ENCODE data around the gene BAG5.

Gene BAG5

GRCh38 chr14:103568952-103569351 is 6.5 kb upstream of the BAG5 start:
- in situ Hi-C loops (cut with HindIII; ENCODE audit: low sequenced_read_pairs): no loop called here

- in situ Hi-C loops (cut with HindIII; ENCODE audit: low sequenced_read_pairs): no loop called here
These were observed 1.5 kb upstream of the BAG5 start for GRCh38 chr14:103563844-103564505.

- in situ Hi-C loops (cut with HindIII; ENCODE audit: low sequenced_read_pairs): no loop called here
These were observed 766 bp upstream of the BAG5 start for GRCh38 chr14:103563226-103563620.

- in situ Hi-C loops (cut with HindIII; ENCODE audit: low sequenced_read_pairs): no loop called here
These were observed 353 bp downstream of the BAG5 start for GRCh38 chr14:103562179-103562428.

- in situ Hi-C loops (cut with HindIII; ENCODE audit: low sequenced_read_pairs): no loop called here
These were observed 877 bp downstream of the BAG5 start for GRCh38 chr14:103561381-103562178.

GRCh38 chr14:103560691-103561090 is 1.8 kb downstream of the BAG5 start:
- in situ Hi-C loops (cut with HindIII; ENCODE audit: low sequenced_read_pairs): no loop called here

GRCh38 chr14:103559766-103560165 is 2.7 kb downstream of the BAG5 start:
- in situ Hi-C loops (cut with HindIII; ENCODE audit: low sequenced_read_pairs): no loop called here

GRCh38 chr14:103558071-103558882 is 4.2 kb downstream of the BAG5 start:
- in situ Hi-C loops (cut with HindIII; ENCODE audit: low sequenced_read_pairs): no loop called here

GRCh38 chr14:103556946-103557758 is 5.3 kb downstream of the BAG5 start:
- in situ Hi-C loops (cut with HindIII; ENCODE audit: low sequenced_read_pairs): no loop called here

- in situ Hi-C loops (cut with HindIII; ENCODE audit: low sequenced_read_pairs): no loop called here
These were observed 6.7 kb downstream of the BAG5 start for GRCh38 chr14:103555559-103556337.

- in situ Hi-C loops (cut with HindIII; ENCODE audit: low sequenced_read_pairs): loop anchor here (5.0 kb wide), 1 partner anchor 41 kb away; no protein-coding TSS in a partner anchor
These were observed 9.6 kb downstream of the BAG5 start for GRCh38 chr14:103552846-103553210.

GRCh38 chr14:103552011-103552845 is 10.2 kb downstream of the BAG5 start:
- in situ Hi-C loops (cut with HindIII; ENCODE audit: low sequenced_read_pairs): loop anchor here (5.0 kb wide), 1 partner anchor 40 kb away; no protein-coding TSS in a partner anchor

- in situ Hi-C loops (cut with HindIII; ENCODE audit: low sequenced_read_pairs): loop anchor here (5.0 kb wide), 1 partner anchor 39 kb away; no protein-coding TSS in a partner anchor
These were observed 11.1 kb downstream of the BAG5 start for GRCh38 chr14:103551338-103551762.

- in situ Hi-C loops (cut with HindIII; ENCODE audit: low sequenced_read_pairs): loop anchor here (5.0 kb wide), 1 partner anchor 38 kb away; no protein-coding TSS in a partner anchor
These were observed 11.8 kb downstream of the BAG5 start for GRCh38 chr14:103550451-103551337.

- in situ Hi-C loops (cut with HindIII; ENCODE audit: low sequenced_read_pairs): loop anchor here (5.0 kb wide), 1 partner anchor 37 kb away; no protein-coding TSS in a partner anchor
These were observed 12.8 kb downstream of the BAG5 start for GRCh38 chr14:103549361-103550311.

GRCh38 chr14:103548463-103549351 is 13.8 kb downstream of the BAG5 start:
- in situ Hi-C loops (cut with HindIII; ENCODE audit: low sequenced_read_pairs): no loop called here
